ENCODE measurements around the gene TBC1D16.

DNA sequence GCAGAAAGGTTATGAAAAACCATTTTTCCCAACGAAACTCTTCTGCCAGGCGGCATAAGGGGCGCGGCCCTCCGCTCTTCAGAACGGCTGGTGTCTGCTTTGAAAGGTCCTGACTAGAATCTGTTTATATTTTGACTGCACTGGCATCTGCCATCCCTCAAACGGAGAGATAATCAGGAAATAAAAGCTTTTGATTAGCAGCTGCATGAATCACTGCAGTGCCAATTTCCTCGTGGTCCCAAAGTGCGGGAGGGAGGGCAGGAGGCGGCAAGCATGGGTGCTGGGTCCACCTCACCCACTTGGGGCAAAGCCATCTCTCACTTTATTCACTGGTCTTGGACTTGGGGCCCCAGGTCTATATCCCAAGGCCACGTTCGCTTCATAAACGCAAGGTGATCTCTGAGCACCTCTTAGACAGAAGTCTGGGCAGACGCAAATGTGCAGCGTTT lies 49.7 kb downstream of the TBC1D16 start:
- no peak for TF ChIP-seq POLR2AphosphoS5 (IDR thresholded peaks at IDR 0.05)
- TF ChIP-seq, protein P1, sequence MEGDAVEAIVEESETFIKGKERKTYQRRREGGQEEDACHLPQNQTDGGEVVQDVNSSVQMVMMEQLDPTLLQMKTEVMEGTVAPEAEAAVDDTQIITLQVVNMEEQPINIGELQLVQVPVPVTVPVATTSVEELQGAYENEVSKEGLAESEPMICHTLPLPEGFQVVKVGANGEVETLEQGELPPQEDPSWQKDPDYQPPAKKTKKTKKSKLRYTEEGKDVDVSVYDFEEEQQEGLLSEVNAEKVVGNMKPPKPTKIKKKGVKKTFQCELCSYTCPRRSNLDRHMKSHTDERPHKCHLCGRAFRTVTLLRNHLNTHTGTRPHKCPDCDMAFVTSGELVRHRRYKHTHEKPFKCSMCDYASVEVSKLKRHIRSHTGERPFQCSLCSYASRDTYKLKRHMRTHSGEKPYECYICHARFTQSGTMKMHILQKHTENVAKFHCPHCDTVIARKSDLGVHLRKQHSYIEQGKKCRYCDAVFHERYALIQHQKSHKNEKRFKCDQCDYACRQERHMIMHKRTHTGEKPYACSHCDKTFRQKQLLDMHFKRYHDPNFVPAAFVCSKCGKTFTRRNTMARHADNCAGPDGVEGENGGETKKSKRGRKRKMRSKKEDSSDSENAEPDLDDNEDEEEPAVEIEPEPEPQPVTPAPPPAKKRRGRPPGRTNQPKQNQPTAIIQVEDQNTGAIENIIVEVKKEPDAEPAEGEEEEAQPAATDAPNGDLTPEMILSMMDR (IDR thresholded peaks at IDR 0.05), result no peak

All from gastroesophageal sphincter (tissue), 3 donors.